IPS DF 4.7 (cell line): ENCODE results near the gene STX8.

ENCODE experiments used
- DNase-seq: peaks from one replicate; pipeline ENCODE4 v3.0.0-alpha.2; 2013; ENCODE audit warnings: low spot score; ENCODE audit errors: extremely low read depth

Gene STX8

DNA sequence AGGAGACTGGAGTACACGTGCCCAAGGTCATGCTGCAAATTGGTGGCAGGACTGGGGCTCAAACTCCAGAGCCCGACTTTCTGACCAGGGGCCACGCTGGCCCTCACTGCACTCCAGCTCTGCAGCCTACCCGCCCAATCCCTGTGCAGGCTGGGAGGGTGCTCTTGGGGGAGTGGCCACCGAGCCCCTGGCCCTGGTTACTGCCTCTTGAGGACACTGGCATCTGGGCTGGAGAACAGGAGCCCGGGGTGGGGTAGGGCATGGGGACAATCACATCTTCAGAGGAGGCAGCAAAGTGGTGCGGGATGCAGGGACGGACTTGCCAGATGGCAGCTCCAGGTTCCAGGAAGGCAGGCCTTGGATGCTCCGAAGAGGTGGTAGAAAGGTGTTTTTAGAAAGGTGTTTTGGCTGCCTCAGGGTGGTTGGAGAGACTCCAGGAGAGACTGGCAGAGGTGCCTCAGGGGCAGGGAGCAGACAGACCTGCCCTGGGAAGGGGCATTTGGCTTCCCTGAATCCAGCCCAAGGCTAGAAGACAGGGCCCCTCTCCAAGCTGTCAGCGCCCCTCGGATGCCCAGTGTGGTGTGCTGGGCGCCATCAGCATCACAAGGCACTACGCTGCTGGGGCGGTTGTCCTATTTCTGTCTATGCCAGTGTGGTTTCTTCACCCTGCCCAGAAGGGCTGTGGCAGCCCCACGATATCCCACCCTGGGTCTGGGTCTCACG lies 333.7 kb downstream of the STX8 start:
- DNase-seq = no peak

DNA sequence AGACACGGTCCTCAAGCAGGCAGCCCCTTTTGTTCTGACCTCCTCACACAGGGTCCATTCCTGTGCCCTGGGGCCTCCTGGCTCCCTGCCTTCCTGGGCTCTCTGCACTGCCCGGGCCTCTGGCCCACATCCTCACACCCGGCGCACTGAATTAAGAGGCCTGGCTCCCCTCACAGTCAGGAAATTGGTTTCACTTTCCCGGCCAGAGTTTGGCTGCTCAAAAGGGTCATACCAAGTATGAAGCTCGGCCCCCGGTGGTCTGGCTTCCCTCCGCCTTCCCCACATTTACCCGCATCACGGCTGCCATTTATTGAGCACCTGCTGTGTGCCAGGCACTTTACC lies 334.3 kb downstream of the STX8 start:
- no peak for DNase-seq

DNA sequence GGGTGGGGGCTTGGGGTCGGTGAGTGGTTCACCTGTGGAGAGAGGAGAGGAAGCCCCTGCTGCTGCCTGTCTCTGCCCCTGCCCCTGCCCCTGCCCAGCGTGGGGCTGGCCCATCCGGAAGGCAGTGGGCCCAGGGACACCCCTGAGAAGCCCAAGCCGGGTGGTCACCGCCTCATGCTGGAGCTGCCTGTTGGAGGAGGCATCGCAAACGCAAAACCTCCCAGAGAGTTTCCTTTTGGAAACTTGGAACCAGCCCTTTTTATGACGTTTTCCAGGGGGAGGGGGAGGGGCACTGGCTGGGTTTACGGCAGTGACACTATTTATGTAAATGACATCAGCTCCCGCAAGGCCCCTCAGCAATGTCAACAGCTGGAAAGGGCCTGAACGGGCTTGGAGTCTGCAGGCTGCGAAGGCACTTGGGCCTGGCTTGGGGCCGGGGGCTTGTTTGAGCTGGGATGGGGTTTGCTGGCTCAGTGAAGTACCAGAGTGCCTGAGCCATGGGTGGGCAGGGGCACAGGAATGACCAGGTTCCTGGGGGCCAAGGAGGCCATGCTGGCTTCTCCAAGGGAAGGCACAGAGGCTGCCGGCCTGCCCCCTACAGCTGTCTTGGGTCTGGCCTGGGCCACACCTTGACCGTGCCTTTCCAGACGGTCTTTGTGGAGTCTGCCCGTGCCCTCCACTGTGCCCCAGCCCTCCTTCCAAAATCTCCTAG lies 334.8 kb downstream of the STX8 start:
- no peak for DNase-seq

DNA sequence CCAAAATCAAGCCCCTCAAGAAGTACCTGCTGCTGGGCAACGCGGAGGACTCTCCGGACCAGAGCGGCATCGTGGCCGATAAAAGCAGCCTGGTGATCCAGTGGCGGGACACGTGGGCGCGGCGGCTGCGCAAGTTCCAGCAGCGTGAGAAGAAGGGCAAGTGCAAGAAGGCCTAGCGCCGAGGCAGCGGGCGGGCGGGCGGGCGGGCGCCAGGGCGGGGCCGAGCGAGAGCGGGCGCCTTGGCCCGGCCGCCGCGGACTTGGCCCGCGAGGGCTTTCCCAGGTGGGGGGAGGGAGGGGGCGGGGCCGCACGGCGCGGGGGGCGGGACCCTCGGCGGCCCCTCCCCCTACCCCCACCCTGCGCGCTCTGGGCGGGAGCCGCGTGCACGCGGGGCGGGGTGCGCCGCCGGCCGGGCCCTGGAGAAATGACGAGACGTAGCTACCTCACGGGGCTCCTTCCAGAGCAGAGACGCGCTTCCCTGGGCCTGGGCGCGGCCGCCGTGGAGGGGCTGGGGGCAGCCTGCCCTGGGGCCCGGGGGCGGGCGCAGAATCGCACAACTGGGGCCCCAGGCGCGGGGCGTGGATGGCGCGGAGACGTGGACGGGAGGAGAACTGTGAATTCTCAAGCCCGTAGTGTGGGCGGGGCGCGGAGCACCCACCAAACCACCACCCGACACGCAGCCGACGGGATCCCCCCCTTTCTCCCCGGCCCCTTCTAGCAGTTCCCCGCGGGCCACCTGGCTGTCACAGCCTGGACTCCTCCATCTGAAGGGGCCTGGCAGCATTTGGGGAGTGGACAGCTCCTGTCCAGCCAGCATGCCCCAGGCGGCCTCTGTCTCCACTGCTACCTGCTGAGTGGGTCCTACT lies 335.6 kb downstream of the STX8 start:
- no peak for DNase-seq

DNA sequence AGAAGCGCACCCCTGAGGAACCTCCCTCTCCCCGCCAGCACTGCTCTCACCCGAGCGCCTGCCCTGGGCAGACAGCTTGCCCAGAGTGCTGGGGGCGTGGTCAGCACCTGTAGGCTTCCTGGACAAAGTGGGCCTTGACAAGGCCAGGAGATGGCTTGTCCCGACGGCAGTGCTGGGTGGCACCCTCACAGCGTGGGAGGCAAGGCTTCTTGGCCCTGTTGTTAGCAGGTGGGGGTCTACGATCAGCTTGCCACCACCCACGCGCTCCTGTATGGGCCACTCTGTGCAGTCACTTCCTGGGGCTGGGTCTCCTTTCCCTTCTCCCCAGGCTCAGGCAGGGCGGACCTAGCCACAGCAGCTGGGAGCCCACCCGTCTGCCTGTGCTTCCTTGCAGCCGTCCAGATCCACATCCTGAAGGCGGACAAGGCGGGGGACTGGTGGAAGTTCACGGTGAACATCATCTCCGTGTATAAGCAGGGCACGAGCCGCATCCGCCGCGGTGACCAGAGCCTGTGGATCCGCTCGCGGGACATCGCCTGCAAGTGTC lies 336.3 kb downstream of the STX8 start:
- DNase-seq = no peak

DNA sequence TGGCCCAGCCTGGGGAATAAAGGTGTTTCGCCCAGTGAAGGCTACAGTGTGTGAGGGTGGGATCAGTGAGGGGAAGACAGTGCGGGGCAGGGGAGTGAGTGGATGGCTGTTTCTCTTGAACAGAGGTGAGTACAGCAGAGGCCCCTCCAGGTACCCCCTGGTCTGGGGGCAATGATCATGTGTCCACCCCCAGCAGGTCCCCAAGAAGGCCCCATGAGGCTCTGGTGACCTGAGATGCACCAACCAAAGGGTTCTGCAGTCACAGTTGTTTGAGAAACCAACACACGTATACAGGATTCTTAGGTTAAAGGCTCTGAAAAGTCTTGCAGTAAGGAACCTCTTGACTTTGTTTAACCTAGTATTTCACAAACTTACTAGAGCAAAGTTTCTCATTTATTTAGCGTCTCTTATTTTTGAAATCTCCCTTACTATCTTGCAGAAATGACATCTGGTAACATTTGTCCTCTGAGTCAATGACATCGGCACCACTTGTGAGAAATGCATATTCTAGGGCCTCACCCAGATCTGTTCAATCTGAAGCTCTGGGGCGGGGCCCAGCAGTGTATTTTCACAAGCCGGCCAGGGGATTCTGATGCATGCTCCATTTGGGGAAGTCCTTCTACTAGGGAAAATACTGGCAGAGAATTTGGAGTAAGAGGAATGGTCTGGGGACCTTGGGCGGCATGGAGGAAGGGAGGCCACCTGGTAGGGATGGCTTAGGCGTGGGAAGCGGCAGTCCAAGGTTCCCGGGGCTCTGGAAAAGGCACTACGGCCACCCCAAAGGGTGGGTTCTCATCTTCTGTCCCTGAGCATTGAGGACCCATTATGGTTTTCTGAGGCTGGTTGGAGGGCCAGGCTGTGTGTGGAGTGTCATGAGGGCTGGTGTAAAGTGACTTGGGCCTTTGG lies 337.0 kb downstream of the STX8 start:
- DNase-seq = no peak

DNA sequence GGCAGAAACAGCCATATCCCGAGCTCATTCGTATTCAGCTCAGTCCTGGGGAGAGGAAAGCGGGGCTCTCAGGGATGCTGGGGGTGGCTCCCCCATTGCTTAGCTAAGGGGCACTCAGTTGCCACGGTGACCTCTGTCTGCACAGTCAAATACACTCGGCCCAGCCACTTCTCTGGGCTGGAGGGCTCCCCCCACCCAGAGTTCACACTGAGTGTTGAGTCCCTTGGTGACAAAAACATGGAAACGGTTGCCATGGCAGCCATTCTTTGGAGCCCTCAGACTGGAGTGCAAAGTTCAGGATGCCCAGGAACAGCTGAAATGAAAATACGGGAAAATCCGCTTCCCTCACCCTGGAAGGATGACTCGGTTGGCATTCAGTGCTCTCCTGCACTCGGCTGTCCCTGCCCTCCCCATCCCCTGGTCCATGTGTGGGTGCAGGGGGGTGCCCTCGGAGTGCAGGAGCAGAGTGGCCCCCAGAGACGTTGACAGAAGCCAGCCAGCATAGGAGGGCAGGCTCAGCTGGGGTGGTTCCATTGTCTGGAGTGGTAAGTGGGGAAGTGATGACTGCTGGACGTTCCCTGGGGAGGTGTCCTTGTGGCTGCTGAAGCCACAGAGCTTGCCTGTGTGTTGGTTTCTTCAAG lies 337.8 kb downstream of the STX8 start:
- no peak for DNase-seq

DNA sequence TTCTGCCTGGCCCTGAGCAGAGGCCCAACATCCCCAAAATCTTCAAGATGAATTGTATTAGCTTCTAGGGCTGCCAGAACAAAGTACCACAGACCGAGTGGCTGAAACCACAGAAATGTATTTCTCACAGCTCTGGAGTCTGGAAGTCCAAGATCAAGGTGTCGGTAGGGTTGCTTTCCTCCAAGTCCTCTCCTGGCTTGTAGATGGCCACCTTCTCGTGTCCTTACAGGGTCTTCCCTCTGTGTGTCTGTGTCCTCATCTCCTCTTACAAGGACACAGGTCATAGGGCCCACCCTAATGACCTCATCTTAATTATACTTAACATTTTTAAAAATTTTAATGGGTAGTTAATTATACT lies 338.6 kb downstream of the STX8 start:
- DNase-seq = no peak

DNA sequence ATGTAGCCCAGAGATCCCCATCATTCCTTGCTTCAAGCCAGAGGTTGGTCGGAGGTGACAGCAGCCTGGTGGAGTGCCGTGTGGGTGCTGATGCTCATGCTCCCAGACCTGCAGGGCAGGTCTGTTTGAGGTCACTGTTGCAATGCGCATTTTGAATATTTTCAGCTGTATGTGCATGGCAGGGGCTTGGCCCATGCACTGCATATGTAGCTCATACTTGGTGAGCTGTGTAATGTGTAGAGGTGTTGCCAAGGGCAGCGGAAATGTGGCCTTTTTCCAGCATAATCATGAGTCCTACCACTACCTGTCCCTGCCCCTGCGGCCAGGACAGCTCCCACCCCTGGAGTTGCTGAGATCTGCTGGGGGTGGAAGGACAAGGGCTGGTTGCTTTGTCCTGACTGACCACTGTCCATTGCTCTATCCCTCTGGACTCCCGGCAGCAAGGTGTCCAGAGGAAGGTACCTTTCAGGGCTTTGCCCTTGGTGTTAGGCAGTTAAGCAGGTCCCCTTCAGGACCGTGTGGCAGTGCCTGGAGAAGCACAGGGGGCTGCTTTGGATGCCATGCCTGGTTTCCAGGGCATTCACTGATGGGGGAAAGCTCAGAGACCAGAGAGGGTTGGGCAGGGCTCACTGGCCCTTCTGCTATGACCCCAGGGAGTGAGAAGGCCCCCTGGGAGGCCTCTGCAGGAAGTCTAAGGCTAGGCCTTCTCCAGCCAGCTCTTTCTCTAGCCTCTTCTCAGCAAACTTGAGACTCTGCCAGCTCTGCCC lies 339.2 kb downstream of the STX8 start:
- DNase-seq = no peak

DNA sequence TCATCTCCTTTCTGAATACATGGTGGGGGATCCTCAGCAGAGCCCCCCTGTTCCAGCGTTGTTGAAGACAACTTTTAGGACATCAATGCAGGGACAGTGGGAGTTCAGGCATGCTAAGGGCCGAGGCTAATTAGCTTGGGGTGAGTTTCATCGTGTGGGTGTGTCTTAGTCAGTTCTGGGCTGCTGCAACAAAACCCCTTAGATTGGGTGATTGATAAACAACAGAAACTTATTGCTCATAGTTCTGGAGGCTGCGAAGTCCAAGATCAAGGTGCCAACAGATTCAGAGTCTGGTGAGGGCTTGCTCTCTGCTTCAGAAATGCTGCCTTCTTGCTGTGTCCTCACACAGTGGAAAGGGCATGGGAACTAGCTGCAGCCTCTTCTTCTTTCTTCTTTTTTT lies 340.3 kb downstream of the STX8 start:
- DNase-seq = no peak

DNA sequence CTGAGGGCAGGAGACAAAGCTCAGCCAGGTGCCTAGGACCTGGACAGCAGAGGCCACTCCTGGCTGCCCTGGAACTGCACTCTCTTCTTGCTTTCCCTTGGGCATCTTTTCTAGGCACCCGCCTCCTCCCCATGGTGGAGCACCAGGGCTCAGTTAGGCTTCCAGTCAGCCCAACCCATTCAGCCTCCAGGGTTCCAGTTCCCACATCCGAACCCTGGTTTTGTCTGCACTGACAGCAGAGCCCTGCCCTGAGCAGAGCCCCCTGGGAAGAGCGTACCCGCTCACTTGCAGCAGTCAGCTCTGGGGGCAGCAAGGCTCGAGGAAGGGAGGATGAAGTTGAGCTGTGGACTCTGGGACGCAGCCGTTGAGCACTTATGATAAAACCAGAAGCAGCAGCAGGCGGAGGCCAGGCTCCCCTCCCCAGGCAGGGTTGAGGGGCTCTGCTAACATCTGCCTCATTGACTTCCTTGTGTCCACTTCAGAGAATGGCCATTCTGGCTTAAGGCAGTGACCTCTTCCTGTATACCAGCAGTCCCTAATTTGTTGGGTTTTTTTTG lies 341.2 kb downstream of the STX8 start:
- no peak for DNase-seq

DNA sequence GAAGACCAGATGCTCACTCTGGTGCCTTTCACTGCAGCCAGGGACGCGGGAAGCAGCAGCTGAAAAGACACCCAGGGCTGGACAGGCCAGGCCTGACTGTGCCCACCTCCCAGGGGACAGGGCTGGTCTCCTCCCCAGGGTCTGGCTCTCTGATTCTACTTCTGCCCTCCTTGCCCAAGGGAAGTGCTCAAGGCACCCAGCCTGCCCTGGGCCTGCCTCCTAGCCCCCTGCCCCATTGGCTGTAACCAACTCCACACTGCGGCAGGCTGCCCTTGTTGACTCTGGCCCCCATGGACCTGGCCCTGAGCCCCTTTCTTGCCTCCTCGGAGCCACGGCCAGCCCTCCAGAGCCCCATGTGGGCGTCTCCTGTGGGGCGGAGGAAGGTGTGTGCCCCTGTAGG lies 341.9 kb downstream of the STX8 start:
- DNase-seq = no peak

DNA sequence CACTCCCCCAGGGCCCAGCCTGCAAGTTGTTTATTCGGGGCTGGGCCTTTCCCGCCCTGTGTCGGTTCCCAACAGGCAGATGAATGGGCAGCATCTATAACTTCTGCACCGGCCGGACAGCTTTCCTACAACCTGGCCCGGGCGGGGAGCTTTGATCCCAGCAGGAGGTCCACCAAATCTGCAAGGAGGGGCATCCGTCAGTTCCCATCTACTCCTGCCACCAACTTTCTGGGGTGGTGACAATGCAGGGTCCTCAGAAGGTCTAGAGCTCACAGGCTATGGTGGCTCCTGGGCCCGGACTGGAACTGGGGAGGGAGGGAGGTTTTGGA lies 342.4 kb downstream of the STX8 start:
- DNase-seq = no peak

DNA sequence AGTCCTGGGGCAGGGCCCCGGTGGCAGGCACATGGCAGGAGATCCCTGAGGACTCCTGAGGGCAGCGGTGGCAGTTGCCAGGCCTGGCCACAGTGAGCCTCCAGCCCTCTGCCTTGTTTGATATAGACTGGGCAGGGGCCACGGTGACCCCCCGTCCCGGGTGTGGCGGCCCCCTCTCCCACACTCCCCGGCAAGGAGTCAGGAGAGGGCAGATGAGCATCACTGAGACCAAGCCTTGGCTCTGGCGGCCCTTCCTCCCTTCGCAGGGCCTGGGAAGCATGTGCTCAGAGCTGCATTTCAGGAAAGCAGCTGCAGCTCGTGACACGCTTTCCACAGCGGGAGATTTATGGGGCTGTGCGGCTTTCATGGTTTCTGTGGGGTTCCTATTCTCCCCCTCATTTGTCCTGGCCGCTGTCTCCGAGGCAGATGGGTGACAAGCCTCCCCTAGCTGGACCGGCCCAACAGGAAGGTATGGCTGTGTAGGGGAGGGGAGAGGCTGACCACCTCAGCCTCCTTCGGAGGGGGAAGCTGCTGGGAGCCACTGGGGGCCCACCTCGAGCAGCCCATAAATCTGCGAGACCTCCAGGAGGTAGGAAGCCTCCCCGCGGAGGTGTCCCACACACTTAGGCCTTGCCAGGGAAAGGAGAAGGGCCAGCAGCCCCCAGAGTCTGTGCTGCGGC lies 342.9 kb downstream of the STX8 start:
- no peak for DNase-seq

DNA sequence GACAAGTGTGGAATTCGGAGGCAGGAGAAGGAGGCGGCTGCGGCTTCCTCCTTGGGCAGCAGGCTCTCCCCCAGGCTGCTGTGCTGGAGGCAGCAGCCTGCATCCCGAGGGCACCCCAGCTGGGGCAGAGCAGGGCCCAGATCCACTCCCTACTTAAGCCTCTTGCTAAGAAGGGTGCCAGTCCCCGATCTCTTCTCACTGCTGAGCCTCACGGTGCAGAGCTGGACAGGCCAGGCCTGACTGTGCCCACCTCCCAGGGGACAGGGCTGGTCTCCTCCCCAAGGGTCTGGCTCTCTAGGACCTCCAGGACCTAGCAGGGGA lies 343.5 kb downstream of the STX8 start:
- DNase-seq = no peak

DNA sequence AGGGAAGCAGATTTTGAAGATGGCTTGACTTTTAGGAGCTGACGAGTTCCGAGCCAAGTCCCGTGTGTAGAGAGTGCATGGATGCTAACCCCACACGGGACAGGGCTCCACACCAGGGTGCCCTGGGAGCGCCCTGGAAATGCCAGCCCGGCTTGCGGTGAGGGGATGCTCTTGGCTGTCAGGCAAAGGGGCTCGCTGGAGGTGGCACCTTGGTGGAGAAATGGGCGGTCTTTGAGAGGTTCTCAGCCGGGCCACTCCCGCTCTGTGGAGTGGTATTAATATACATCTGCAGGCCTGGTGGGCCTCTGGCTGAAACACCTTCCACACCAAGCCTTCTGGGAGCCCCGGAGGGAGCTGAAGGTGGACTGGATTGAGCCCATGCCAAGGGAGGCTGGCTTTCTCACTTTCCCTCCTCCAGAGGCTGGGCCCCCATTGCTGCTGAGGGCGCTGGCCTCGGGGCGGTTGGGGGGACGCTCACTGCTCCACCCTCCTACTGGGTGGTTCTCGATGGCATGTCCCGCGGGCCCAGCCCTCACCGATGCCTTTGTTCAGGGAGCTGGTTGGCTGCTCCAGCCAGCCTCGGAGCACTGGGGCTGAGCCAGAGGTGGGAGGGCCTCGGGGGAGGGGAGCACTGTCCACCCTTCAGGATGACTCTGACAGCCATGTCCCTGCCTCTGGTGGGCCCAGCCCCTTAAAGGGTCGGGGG lies 344.0 kb downstream of the STX8 start:
- DNase-seq = no peak

DNA sequence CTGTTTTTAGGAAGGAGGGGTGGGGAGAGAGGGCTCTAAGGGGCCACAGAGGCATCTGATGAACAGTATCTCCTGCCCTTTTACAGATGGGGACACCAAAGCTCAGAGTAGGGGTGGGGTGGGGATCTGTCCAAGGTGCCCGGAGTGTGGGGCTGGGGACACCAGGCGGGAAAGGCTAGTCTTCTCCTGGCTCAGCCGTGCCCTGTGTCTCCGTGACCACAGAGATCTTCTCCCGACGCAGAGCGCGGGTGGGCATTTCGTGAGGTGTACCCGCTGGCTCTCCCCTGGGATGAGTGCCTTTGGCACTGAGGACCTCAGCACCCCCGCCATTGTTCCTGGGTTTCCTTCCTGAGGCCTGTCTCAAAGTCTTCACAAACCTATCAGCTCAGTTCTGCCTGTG lies 344.8 kb downstream of the STX8 start:
- DNase-seq = no peak

DNA sequence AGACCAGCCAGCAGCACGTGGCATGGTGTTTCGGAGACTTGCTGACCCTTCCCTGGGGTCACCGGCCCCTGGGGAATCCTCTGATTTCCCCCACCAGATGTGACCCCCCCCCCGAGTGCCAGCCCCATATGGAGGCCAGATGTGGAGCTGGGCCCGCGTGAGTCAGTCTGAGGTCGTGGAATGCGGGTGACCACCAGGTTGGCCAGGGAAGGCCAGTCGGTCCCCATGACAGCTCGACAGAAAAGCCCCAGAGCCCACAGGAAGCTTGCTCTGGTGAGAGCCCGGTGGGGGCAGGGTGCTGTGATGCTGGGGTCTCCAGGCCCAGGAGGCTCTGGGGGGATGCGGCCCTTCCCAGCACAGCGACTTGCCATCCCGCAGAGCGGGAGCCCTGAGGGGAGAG lies 345.3 kb downstream of the STX8 start:
- DNase-seq = no peak

DNA sequence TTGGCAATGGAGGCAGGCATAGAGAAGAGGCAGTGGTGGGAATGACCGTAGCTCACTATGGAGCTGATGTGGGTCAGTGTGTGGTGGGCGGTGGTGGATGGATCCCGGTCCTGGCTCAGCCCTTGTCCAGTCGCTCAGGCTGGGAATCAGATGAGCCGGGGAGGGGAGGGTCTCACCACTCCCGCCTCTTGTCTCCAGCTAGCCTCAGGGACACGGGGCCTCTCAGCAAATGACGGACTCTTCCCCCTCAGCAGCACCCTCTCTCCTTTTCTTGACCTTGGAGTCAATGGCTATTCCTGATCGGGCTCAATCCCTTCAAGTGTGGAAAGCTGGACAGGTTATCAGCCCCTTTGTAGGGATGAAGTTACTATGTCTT lies 345.8 kb downstream of the STX8 start:
- DNase-seq = no peak
